NCI-H2196 treated with DMSO at 0.1 percent for 48 hours (cell line): Measurements from ENCODE around the gene GUK1.
"Not testable (repeated sequence)": the region's sequence is repeated elsewhere in the genome, so short reads cannot be mapped to it uniquely, and the experiment has no call there.

Experiments used
- DNase-seq: peaks from one replicate; lab custom pipeline; 2025; ENCODE audit not compliant: unreplicated experiment; lab: John Stamatoyannopoulos, UW

GUK1 gene

DNA sequence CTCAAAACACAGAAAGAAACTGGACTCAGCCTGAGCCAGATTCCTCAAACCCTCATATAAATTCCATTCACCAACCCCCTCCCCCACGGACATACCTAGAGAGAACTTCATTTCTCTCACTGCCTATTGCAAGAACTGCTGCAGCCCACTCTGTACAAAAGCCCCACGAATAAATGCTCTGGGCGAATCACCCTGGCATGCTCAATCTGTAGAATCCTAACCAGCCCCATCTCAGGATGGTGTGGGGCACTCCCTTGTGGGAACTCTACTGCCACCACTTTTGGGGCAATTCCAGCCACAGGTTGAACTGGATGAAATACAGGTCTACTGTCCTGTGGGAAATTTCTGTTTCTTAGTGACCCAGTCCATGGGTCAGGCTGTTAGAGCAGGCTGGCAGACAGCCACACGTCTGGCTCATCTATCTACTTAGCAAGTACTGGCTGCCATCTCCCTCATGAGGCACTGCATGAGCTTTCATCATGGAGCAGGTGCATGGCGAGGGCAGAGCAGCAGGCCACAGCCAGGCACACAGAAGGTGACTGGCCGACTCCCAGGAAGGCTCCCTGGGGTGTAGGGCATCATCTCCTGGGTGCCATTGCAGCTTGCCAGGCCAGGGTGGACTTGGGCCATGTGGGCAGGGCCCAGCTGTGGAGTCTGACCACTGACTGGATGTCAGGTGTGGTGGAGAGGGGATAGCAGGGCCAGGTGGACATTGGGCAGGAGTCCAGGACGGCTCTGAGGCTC, 35.4 kb upstream of the GUK1 start:
- DNase-seq: peak; percentile 81

DNA sequence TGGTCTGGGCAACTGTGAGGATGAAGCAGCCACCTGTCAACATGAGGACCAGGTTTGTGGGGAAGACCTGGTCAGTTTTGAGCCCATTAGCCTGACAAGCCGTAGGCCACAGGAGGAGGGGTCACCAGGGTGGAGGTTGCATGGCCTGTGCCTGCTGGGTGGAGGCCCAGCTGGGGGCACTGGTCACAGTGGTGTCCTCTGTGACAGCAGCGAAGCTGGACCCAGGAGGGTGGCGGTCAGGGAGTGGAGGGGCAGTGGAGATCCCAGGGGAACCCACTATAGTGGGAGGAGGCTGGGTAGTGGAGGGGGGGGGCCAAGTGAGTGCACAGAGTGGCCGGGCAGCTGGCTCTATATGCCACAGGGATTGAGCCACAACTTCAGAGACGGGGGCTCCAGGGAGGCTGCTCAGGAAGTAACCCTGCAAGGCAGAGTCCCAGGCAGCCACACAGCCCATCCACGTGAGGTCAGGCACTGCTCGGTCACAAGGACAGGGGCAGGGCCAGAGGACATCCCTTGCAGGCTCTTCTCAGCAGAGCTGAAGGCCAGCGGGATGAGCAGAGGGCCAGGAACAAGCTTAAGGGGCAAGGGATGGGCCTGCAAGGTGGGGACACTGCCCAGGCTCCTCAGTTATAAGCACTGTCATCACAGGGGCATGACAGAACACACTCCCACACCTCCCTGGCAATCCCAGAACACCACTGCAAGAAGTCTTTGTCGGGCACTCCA, 34.6 kb upstream of the GUK1 start:
- DNase-seq: no peak

DNA sequence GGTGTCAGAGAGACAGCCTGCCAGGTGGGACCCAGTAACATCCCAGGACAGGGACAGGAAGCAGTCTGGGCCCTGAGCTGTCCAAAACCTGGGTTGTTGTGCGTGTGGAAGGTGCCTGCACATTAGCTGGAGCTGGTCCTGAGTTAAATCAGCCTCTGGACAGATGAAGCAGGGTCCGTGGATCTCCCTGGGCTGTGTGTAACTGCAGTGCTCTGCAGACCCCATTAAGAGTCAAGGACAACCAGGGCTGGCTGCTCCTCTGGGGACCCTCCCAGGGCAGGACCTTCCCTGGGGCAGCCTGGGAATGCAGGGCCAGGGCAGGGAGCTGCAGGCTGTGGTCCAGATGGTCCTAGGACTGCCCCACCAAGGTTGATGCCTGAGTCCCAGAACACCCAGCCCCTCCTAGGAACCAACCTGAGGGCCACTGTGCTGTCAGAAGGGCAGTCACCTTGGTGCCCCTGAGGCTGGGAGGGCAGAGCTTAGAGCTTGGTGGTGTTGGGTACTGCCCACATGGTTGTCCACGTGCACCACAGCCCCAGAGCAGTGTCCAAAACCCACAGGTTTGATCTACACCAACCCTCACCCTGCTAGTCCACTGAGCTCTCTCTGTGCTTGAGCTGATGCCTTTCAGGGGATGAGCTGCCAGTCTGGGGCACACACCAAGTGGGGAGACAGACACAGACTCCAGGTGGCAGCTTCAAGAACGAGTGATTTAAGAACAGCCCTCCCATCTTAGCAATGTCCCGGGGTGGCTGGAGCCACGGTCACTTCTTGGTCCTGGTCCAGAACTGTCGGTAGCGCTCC, 33.9 kb upstream of the GUK1 start:
- no peak for DNase-seq

DNA sequence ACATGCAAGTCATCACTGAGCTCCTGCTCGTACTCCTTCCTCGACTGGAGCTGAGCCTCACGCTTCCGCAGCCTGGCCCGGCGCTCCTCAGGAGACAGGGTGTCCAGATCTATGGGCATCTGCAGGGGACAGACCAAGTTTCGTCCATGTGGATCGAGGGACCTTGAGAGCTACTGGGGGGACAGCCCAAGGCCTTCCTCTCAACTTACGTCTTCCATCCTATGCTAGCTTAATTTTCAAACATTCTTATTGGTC, 33.4 kb upstream of the GUK1 start:
- DNase-seq: no peak

DNA sequence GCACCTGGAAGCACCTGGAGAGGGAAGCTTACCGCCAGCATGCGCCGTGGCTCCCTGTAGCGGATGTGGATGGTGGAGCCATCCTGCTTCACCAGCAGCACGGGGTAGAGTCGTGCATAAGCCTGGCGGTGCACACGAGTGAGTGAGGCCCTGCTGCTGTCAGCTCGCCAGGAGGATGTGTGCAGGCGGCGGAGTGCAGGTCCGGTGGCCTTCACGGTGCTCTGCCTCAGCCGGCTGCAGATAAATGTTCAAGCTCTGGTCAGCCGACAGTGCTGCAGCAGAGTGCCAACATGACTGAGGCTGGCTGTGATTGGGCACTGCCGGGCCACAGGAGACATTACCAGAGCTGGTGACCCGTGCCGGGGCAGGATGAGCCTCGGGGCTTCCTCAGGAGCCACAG, 32.4 kb upstream of the GUK1 start:
- no peak for DNase-seq

DNA sequence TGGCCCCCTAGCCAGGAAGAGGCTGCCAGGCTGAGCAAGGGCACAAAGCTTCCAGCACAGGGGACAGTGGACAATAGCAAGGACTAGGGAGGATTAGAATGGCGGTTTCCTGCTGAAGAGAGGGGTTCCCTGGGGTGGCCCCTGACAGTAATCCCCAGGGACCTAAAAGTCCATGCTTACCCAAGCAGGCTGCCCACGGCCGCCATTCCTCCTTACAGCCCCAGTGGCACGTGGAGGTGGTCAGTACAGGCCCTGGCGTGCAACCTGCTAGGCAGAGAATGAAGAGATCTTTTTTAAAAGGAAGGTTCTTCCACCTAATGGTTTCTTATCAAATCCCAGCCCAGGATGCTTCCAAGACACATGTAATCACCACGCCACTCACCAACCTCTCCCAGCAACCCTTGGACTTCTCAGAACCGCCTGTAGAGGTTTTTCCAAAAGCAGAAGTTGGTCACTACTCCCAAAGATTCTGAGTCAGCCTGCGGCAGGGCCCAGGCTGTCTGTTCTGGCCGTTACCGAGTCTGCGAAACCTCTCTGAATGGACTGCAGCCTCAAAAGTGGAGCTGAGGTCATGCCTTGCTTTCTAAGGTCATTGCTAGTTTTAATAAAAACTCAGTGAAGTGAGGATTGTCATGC, 31.9 kb upstream of the GUK1 start:
- DNase-seq: no peak

DNA sequence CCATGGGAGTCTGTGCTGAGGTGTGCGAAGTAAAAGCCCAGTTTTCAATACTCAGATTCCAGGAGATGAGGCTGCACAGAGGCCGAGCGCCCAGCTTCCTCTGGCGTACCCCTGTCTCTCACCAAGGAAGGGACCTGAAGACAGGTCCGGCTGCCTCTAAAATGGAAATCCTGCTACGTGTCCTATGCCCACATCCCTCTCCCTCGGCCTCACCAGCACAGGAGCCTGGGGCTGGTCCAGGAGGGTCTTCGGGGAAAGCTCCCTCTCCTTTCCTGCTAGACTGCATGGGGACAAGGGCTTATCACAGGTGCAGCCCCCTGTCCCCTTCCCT, 31.4 kb upstream of the GUK1 start:
- DNase-seq: no peak

DNA sequence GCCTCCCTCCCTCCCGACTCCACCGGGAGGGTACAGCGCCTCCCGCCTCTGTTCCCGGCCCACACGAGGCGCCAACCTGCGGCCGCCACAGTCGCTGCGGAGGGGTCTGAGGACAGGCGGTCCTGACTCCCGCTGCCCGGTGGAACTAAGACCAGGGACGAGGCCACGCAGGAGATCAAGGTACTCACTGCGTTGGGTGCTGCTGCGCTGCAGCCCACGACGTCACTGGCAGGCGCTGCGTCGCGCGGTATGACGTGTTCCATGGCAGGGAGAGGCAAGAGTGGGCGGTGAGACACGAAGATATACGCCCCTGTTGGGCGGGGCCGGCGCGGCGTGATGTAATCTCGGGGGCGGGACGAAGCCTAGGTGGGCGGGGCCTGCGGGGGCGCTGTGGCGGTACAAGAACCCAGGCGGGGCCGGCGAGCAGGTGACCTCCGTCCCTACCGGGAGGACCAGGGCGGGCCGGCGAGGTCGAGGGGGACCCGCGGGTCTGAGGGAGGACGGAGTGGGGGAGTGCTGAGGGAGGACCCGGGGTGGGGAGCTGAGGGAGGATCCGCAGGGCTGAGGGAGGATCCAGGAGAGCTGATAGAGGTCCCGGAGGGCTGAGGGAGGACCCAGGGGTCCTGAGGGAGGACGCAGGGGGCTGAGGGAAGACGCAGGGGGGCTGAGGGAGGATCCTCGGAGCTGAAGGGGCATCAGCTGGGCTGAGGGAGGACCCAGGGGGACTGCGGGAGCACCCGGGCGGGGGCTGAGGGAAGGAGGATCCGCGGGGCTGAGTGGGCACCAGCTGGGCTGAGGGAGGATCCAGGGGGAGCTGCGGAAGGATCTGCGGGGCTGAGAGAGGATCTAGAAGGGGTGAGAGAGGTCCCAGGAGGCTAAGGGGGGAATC, 30.8 kb upstream of the GUK1 start, which contains the start of gene MRPL55:
MRPL55 (minus strand) TSS at position 227 of the 889 bp plus-strand sequence. CDS start 1,039 bp downstream, outside the sequence.
- peak; percentile 82 for DNase-seq

DNA sequence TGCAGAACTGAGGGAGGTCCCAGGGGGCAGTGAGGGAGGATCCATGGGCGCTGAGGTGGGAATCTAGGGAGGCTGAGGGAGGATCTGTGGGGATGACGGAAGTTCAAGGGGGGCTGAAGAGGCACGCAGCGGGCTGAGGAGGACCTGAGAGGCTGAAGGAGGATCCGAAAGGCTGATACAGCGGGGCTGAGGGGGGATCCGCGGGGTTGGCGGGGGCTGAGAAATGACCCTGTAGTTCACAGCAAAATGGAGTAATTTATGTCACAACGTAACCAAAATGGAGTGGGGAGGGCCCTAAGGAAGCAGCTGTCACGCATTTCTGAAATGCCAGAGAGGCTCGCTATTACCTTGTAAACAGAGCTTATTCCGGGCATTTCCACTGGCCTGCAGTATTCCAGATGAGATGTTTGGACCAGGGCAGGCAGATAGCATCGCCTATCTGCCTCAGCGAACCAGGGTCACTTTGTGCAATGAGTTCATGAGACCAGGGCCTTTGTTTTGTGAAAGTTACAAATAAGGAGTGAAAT, 30.1 kb upstream of the GUK1 start:
- DNase-seq: no peak

DNA sequence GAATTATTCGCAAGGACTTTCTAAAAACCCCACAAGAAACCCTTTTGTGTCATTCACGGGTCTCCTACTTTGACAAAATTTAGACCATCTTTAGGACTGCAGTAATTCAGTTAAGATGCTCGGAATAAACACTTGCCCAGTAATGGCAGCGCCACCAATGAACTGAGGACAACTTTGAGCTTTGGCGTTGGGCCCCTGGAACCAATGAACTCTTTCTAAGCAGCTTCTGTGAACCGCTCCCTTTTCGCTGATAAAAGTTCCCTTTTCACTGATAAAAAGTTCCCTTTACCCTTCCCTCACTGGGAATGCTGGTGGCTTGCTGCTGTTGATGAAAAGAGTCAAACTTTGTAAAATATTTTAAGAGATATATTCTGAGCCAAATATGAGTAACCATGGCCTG, 29.5 kb upstream of the GUK1 start:
- no peak for DNase-seq

DNA sequence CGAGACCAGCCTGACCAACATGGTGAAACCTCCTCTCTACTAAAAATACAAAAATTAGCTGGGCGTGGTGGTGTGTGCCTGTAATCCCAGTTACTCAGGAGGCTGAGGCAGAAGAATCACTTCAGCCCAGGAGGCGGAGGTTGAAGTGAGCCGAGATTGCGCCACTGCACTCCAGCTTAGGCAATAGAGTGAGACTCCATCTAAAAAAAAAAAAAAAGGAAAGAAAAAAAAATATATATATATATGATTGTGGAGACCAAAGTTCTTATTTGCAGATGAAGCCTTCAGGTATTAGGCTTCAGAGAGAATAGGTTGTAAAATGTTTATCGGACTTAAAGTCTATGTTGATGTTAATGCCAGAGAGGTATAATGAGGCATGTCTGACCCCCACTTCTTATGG, 28.8 kb upstream of the GUK1 start:
- DNase-seq: not testable (repeated sequence)

DNA sequence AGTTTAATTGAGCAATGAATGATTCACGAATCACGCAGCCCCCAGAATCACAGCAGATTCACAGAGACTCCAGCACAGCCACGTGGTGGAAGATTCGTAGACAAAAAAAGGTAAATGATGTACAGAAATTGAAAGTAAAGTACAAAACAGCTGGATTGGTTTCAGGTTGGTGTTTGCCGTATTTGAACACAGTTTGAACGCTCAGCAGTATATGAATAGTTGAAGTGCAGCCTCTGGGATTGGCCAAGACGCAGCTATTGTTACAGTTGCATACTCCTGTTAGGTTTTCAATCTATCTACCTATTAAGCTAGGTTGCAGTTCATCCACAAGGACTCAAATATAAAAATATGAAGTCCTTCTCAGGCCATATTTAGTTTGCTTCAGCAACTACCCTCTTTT, 27.9 kb upstream of the GUK1 start:
- DNase-seq: no peak

DNA sequence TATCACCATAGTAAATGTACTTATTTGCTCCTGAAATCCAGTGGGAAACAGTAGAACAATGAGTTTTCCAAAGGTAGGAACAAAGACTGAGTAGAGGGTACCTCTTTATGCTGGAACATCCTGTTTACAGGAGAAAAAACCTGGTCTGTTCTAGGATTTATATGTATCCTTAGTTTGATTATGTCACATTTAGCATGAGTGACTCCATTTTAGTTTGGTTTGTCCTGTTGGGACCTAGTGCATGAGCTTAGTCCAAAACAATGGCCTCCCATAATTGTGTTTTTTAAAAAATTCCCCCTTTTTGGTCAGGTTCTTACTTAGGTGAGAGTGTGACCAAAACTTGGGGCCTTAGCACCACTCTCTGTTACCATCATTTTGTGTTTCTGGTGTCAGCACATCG, 27.5 kb upstream of the GUK1 start:
- no peak for DNase-seq

DNA sequence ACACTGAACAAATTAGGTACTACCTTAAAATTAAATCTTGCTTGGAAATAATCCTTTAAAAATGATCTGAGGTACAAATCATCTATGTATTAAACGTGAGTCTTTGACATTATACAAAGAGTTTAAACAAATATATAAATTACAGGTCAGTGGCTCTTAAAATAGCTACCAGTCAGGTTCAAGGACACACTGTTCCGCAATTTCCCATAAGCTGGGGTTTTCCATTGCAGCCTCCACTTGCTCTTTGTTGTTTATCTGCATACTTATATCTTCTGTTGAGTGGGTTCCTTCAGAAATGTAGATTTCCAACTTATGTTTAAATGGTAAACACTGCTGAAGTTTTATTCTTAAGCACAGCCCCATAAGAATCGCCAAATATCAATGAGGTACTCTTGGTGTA, 25.3 kb upstream of the GUK1 start:
- no peak for DNase-seq

DNA sequence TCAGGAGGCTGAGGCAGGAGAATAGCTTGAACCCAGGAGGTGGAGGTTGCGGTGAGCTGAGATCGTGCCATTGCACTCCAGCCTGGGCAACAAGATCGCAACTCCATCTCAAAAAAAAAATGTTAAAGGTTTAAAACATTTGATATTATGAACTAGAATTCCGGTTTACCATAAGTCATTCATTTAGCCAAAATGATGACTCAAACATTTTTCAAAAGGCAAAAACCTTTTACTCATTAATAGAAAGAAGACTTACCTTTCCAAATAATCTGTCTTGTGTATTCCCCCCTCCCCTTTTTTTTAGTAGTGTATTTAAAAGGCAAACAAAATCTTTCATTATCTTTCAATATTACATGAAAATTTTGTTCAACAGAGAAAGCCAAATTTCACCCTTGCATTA, 22.7 kb upstream of the GUK1 start:
- DNase-seq: no peak

DNA sequence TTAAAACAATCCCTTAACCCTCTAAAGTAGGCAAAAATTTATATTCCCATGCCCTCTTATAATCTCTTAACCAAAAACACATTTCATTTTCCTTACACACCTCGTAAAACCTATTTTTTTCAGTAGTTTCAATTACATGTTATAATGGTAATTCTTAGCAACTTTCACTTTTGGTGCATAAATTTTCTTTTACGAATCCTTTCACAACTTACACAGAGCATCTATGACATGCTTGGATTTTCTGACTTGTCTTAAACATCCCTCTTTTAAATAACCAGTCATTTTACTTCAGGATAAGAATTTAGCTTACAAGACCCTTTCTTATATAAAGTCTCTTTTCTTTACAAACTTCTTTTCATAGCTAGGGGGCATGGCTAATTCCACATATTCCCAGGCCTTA, 22.0 kb upstream of the GUK1 start:
- DNase-seq: no peak

DNA sequence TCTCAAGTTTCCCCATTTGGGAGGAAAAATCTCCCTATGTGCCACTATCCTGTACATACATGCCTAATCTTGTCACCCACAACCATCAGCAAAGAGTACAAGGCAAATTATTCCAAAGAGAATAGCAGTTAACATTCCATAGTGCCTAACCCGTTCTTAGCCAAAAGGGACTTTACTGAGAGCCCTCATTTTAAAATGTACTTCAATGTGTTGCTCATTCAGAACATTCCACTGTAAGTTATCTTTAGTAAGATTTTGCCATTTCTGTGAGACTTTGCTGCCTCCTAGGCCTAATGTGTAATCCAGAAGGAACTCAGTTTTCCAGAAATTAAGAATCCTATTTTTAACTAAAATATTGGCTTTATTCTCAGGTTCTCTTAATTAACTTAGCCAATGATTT, 19.7 kb upstream of the GUK1 start:
- no peak for DNase-seq

DNA sequence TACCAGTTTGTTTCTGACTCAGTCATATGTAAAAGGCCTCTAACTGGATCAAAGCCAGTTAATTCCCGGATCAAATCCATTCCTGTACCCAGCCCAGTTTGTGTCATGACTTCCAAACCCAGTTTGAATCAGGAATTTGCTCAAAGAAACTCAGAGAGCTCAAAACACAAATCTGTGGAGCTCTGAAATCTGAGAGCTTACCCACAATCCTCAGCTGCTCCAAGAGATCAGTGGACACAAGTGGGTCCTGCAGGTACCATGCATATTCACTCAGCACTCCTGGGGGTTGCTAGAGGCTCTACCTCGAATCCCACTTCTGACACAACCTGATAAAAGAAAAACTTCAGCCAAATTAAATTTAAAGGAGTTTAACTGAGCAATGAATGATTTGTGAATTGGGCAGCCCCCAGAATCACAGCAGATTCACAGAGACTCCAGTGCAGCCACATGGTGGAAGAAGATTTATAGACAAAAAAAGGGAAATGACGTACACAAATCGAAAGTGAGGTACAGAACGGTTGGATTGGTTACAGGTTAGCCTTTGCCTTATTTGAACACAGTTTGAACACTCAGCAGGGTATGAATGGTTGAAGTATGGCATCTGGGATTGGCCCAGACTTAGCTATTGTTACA, 19.1 kb upstream of the GUK1 start:
- no peak for DNase-seq

DNA sequence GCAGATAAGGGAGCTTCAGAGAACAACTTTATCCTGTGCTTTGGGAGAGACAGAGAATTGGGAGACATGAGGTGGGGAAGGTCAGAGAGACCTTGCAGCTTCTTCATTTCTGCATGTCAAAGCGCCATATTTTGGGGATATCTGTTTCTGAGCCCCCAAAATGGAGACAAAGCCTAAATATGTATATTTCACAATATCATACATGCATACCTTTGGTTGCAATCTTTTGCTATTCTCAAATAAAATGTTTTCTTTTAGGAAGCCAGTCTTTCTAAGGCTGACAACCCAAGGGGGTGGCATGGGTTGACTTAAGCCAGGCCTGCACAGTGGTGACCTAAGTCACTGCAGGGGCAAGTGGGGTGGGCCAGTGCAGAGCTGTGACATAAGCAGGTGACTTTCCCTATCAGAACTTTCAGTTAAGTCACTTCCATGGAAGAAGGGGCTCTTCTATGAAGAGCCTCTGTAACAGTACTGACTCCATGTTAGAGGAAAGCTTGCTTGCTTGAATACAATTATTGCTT, 17.1 kb upstream of the GUK1 start:
- DNase-seq: no peak

DNA sequence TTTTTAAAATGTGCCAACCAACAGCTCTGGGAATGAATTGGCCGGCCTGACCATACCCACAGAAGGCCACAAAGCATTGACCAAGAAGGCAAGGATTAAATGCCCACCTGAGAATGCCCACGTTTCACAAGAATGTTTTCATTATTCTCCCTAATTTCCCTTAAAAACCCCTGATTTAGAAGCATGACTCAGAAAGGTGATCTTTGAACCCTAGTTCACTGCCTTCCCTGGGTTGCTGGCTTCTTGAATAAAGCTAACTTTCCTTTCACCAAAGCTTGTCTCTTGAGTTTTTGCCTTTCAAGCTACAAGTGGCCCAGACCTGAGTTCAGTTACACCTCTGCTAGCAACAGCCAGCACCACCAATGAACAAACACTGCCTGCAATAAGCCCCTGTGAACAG, 16.6 kb upstream of the GUK1 start:
- DNase-seq: no peak
